ENCODE data around the gene DMWD.

Gene DMWD

DNA sequence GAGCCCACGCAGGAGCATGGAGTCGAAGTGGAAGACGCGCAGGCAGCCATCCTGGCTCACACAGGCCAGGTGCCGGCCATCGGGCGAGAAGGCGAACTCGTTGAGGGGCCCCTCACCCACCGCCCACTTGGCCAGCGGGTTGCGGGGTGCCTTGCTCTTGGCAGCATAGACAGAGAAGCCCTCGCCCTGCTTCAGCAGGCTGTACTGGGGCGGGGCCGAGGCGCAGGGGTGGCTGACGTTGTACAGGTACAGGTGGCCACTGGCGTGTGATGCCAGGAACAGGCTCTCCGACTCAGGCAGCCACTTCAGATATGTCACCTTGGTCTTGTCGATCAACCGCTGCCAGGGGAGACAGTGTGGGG, 6.1 kb downstream of the DMWD start:
- no peak for DNase-seq (ENCODE audit: low read depth)

DNA sequence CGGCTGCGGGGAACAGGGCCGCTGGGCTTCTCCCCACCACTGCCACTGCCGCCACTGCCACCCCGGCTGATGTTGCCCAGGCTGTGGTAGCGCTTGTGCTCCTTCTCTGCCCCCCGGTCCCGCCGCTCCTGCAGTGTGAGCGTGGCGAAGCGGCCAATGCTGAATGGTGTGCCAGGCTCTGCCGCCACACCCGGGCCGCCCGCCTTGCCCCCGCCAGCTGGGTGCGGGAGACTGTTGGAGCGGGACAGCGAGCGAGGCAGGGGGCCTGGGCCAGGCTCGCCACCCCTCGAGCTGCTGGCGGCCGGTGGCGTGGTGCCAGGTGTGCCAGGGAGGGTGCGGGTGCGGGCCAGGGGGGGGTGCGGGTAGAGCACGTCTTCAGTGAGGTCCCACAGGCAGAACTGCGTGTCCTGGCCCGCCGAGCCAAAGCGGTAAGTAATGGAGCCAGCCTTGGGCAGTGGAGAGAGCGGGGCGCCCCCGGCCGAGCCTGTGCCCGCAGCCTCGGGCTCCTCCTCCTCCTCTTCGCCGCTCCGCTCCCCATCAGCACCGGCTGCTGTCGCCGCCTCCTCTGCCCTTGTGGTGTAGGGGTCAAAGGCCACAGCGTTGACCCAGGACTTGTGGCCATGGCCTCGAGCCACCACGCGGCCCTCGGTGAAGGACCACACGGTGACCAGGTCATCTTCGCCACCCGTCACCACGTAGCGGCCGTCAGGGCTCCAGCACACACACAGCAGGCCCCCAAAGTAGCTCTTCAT, 6.7 kb downstream of the DMWD start:
- DNase-seq (ENCODE audit: low read depth), result no peak

DNA sequence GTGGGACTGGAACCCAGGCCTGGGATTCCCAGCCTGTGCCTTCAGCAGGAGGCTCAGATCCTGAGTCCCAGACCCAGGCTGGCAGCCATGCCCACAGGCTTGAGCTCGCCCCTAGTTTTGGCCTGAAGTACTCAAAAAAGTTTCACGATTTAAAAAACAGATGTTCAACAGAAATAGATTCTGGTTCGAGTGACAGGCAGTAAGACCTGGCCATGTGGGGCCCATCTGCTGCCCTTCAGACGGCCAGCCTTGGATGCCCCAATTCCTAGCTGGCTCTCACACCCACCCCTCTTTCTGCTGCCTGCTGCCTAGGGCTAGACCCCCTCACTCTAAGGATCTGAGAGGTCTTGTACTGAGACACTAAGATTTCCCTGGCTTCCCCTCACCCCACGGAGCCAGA, 7.5 kb downstream of the DMWD start:
- no peak for DNase-seq (ENCODE audit: low read depth)

DNA sequence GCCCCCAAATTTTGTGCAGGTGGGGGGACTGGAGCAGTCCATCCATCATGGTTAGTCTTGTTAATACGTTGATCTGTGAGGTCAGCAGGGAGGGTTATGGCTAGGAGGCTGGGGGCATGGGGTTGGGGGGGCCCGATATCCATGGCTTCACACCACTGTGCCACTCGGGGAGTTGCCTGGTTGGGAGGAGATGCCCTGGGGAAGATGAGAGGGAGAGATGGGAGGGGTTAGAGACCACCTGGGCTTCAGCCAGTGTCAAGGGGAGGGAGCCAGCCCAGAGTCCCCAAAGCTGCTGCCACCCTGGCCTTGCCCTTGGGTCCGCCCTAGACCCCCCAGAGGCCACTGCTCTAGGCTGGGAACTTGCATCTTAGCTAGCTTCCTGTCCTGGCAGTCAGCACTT, 8.5 kb downstream of the DMWD start:
- no peak for DNase-seq (ENCODE audit: low read depth)

DNA sequence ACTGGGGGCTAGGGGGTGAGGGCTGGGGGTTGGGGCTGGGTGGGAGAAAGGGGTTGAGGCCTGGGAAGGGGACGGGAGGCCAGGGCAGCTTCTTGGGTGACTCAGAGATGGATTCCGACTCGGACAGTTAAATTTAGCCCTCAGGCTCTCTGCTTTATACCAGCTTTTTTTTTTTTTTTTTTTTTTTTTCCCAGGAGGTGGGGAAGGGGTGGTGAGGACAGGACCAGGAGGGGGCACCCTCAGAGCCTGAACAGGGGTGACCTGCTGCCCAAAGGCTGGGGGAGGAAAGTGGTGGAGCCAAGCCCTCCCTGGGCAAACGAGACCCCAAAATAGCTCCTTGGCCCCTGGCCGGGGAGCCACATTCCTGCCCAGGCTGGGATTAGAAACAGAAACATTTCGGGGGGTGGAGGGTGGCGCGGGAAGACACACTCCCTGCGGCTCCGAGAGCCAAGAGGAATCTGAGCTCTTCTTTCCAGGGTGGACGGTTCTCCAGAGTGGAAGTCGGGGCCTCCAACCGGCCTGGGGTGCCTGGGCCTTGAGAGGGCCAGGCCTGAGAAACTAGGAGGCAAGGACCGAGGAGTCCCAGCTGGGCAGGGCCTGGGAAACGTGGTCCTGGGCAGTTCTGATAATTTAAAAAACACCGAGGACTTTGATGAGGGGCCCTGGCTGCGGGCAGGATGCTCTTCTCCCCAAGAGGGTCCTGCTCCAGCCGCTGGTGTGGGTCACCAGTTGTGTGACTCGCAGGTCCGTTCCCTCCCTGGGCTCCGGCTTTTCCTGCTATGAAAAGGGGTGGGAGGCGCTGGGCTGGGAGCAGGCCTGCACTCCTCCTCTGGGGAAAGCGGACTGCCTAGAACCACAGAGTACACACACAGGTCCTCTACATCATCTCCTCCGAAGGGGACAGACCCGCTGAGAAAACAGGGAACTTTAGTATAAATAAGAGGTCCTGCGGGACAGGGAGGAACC, 9.5 kb downstream of the DMWD start:
- DNase-seq (ENCODE audit: low read depth), result peak; percentile 58

DNA sequence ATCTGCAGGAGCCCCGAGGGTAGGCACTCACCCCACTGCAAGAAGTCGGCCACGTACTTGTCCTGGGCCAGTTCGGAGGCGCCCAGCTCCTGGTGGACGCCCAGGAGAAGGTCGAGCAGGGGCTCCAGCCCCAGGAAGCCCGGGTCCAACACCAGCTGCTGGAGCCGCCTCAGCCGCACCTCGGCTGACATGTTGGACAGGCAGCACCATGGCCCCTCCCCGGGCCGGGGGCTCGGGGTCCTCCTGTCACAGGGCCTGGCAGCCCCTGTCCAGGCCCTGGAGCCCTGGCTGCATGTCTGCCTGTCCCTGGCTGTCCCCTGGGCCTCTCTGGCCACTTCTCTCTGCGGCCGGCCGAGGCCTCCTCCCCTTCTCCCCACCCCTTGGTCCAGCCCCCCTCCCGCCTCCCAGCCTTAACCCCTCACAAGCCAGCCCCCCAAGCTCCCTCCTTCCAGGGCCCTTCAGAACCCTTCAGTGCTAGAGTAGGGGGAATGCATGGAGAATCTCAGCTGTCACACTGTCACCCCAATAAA, 10.4 kb downstream of the DMWD start, which contains the start of gene DMPK:
Gene DMPK (minus strand): TSS at position 329 of the 530 bp plus-strand sequence. CDS start 138 bp downstream, at position 191.
- DNase-seq (ENCODE audit: low read depth), result no peak

DNA sequence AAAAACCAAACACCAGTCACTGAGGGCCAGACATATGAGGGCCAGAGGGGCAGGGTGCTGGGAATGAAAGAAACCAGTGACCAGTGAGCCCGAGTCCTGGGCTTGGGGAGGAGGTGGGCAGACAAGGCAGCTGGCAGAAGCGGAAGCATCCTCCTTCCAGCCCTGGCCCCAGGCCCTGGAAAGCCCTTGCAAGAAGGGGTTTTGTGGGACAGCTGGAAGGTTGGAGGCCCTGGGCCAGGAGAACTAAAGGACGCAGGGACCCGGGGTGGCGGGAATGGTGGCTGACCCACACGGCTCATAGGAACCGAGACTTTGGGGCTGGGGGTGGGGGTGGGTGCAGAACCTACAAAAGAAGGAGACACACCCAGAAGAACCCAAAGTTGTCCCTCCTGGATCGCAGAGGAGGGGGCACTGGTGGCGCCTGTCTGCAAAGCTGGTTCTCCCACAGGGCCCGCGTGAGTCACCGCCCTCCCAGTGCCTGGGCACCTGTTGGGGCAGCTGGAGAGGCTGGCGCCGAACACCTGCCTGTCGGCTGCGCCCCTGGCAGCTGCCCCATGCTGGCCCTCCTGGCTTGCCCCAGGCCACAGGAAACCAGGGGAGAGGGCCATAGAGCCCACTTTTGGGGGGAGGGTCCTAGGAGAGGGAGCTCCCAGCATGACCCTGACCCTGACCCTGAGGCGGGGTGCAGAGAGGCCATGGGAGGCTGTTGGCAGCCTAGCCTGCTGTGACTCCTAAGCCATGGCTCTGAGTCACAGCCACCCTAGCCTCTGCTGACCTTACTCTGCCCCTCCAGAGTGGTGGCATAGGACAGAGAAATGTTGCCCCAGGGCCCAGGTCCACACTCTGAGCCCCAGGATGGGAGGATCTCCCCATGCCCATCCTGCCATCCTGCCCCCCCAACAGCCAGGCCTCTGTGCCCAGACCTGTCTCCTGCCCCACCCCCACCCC, 11.2 kb downstream of the DMWD start:
- no peak for DNase-seq (ENCODE audit: low read depth)

DNA sequence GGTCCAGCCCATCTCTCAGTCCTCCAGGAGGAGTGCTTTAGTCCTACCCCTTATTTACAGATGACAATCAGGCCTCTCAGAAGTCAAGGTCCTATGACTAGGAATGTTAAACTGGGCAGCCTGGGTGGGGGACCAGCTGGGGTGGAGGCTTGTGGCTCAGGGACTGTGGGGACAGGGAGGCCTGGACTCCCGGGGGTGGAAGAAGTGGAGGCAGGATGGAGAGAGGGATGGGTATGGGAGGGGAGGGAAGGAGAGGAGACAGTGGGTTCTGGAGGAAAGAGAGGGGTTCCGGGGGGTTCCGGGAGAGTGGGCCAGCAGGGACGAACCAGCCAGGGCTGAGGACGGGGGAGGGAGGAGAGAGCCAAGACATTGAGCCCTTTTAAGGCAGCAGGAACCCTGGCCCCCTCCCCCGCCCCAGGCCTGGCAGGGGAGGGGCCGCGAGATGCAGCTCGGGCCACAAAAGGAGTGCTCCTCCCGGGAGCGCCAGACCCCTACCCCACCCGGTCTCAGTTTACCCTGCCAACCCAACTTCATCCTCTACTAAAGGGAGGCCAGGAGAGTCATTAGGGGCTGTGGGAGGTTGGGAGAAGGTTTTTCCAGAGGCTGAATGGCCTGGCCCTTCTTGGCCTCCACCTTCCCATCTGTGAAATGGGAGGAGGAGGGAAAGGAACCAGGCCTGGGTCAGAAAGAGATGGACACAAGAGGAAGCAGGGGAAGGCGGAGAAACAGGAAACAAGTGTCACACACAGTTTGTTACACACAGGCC, 12.0 kb downstream of the DMWD start:
- no peak for DNase-seq (ENCODE audit: low read depth)

DNA sequence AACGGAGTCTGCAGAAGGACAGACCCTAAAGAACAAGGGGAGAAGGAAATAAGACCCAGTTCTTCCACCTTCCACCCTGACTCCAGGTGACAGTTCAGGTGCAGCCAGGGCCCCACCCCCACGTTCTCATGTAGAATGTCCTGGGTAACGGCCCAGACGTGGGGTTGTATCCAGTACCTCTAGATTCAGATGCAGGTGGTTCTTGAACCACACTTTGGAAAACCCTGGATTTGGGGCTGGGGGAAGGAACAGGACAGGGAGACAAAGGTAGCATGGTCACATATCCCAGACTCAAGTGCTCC, 12.5 kb downstream of the DMWD start:
- DNase-seq (ENCODE audit: low read depth), result no peak

DNA sequence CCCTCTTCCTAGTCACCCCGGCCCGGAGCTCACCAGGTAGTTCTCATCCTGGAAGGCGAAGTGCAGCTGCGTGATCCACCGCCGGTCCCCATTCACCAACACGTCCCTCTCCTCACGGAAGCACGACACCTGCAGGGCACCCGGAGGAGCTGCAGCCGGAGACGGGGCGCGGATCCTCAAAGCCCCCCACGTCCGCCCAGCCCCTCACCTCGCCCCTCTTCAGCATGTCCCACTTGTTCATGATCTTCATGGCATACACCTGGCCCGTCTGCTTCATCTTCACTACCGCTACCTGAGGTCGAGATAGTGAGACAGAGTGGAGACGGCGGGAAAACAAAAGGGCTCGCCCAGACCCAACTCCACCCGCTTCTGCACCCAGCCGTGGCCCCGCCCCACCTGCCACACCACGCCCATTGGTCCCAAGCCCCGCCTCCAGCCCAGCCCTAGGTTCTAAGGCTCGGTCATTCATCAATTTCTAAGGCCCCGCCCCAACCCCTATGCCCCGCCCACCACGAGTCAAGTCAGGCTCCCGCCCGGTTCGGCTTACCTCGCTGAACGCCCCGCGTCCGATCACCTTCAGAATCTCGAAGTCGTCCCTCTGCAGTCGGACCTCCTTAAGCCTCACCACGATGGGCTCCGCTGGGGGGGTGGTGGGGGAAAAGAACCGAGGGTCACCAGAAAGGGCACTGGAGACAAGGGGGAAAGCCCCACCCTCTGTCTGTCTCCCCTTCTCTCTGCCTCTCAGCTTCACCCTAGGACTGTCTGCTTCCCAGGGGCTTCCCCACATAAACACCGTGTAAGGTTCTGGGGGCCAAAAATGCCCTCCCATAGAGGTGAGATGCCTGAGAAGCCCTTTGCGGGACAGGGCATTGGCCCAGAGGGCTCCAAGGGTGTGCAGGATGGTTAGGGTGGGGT, 13.2 kb downstream of the DMWD start:
- DNase-seq (ENCODE audit: low read depth), result no peak

DNA sequence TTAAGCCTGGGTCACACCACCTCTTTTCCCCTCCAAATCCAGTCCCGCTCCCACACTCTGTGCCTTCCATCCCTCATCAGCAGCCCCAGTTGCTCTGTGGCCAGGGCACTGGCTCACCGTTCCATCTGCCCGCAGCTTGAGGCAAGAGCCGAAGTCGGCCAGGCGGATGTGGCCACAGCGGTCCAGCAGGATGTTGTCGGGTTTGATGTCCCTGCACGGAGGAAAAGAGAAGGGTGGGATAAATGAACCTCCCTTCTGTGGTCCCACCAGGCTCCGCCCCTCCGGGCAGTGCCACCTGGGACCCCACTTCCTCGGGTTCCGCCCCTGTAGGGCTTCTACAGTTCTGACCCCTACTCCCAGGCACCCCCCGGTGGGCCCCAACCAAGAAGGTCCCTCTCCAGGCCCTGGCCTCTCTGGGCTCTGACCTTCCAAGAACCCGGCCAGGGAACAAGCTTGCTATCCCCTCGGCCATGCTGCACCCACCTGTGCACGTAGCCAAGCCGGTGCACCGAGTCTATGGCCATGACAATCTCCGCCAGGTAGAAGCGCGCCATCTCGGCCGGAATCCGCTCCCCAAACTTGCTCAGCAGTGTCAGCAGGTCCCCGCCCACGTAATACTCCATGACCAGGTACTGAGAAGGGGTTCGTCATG, 14.5 kb downstream of the DMWD start:
- no peak for DNase-seq (ENCODE audit: low read depth)

DNA sequence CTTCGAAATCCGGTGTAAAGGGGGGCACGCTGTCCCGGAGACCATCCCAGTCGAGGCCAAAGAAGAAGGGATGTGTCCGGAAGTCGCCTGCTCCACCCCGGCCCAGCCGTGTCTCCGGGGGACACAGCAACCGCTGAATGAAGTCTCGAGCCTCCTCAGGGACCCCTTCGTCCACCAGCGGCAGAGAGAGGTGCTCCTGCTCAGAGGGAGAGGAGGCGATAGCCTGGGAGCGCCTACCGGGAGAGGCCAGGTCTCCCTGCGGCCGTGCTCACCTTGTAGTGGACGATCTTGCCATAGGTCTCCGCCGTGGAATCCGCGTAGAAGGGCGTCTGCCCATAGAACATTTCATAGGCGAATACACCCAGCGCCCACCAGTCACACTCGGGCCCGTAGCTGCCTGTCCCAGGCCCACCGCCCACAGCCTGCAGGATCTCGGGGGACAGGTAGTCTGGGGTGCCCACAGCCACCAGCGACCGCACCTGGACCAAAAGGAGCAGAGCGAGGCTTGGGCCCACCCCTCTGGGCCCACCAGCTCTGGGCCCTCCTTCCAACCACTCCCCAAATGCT, 15.2 kb downstream of the DMWD start:
- DNase-seq (ENCODE audit: low read depth), result no peak

DNA sequence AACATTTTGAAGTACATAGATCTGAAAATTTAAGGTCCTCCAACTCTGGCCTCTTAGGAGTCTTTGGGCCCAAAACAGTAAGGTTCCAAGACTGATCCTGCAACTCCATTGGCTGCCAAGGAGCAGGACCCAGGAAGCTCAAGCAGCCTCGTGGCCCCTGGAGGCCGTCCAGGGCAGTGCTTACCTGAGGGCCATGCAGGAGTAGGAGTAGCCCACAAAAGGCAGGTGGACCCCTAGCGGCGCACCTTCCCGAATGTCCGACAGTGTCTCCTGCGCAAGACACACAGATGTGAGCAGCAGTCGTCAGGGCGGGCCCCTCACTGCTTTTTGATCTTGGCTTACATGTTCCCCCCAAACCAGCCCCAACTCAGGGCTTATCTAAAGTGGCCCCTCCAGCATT, 17.9 kb downstream of the DMWD start:
- DNase-seq (ENCODE audit: low read depth), result no peak

DNA sequence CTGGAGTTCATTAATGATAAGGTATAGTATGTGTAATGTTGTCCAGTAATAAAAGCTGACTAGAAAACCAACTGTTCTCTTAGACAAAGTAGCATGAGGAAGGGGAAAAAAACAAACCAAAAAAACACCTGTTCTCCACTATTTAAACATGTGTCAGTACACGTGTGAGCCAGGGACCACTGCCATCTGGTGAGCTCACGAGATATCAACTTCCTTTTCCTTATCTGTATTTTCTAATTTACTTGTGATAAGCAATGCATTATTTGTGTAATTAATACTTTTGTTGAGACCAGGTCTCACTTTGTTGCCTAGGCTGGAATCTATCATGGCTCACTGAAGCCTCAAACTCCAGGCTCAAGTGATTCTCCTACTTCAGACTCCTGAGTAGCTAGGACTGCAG, 19.3 kb downstream of the DMWD start:
- DNase-seq (ENCODE audit: low read depth), result no peak

DNA sequence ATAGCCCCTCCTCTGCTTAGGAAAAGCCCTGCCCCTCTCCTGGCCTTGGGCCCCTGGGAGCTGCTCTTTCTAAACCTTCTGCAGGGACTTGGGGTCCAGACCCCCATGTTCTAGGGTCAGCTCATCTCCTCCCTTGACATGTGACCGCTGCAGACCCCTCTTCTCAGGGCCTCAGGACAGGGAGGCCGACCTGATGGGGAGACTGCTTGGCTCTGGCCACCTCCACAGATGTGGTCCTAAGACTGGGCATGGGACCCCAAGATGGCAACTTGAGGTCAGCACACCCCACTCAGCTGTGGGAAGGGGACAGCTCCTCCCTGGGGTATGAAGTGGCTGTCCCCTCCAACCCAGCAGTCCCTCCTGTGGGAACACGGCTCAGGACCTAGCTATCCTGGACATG, 19.7 kb downstream of the DMWD start:
- DNase-seq (ENCODE audit: low read depth), result no peak

DNA sequence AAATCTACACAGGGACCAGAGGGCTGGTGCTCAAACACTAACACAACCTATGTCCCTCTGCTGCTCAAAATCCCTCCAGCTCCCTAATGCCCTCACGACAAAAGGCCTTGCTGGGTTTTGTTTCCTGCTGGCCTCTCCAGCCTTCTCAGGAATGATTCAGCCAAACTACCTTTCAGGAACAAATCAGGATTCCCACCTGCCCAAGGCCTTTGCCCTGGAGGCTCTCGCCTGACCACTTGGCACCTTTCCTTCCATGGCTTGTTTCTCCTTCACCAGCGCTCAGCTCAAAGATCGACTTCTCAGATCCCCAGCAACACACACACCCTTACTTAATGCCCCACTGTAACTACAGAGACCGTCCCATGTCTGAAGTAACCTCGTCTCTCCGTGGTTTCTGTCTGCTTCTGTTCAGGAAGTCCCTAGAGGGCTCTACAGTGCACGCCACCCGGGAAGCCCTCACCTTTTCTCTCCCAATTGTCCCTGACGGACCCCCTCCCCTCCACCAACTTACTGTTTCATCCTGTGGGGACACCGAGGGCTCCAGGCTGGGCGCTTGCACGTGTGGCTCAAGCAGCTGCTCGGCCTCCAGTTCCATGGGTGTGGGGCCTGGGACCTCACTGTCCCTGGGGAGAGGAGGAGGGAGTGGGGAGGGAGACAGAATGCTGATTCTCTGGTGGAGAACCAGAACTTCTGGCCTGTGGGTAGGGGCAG, 20.4 kb downstream of the DMWD start:
- no peak for DNase-seq (ENCODE audit: low read depth)

DNA sequence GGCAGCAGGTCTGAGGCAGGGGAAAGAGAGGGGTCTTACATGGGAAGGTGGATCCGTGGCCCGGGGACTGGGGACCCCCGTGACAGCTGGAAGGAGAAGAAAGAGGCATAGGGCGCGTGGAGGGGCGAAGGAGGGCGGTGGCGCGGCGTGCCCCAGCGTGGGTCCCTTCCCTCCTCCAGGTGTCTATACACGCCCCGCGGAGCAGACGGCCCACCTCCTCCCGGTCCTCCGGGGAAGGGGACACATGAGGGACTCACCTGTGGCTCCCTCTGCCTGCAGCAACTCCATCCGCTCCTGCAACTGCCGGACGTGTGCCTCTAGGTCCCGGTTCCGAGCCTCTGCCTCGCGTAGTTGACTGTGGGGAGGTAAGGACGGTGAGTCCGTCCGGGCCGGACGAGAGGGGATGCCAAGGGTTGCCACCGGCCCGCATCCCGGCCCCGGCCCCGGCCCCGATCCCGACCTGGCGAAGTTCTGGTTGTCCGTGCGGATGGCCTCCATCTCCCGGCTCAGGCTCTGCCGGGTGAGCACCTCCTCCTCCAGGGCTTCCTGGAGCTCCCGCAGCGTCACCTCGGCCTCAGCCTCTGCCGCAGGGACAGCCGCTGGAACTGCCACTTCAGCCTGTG, 21.2 kb downstream of the DMWD start:
- DNase-seq (ENCODE audit: low read depth), result no peak
